CD4-positive, CD25-positive, alpha-beta regulatory T cell (primary cell): ENCODE results near the gene VSTM4. TPM values are rescaled to one million over a fixed set of nuclear protein-coding genes. Genes with fewer than 3 reads are reported as not detected.
A peak's percentile ranks its signal among the peaks of the same experiment; 100 is the strongest.

Experiments
- ATAC-seq, 2 donors: fragments of 150-1000 bp; cut with Tn5 transposase; one replicate each; pipeline ENCODE4 v1.10.0; 2021; ENCODE audit warnings: low read depth in 2 of 2, moderate number of reproducible peaks in 2 of 2, moderate library complexity in 1 of 2
- DNase-seq, 3 donors: peaks; one replicate each; pipeline versions ENCODE4 v3.0.0 to v3.0.0-alpha.2; 2012 to 2022; ENCODE audit warnings: mixed read lengths in 1 of 3
- H3K27ac ChIP-seq: one replicate; pipeline ENCODE4 v1.7.0; 2013; ENCODE audit warnings: mild to moderate bottlenecking, low read length; ENCODE audit not compliant: insufficient read depth, poor library complexity, severe bottlenecking
- H3K27me3 ChIP-seq: one replicate; pipeline ENCODE4 v1.7.0; 2013; ENCODE audit warnings: low read length; ENCODE audit not compliant: control insufficient read depth, insufficient read depth
- H3K36me3 ChIP-seq: one replicate; pipeline ENCODE4 v1.7.0; 2013; ENCODE audit warnings: mild to moderate bottlenecking, low read length, moderate library complexity; ENCODE audit not compliant: control insufficient read depth, insufficient read depth
- H3K4me1 ChIP-seq: 2 replicates; pipeline ENCODE4 v1.7.0; 2013; ENCODE audit warnings: mild to moderate bottlenecking, low read length; ENCODE audit not compliant: insufficient read depth, control insufficient read depth, poor library complexity, severe bottlenecking
- H3K4me3 ChIP-seq: one replicate; pipeline ENCODE4 v1.7.0; 2013; ENCODE audit warnings: low read depth, mild to moderate bottlenecking, low read length, moderate library complexity
- H3K9me3 ChIP-seq, 2 experiments: 1 replicate in 1 of 2; 2 replicates in 1 of 2; pipeline ENCODE4 v1.7.0; 2013; ENCODE audit warnings: low read length in 2 of 2, mild to moderate bottlenecking in 1 of 2, moderate library complexity in 1 of 2; ENCODE audit not compliant: control insufficient read depth in 2 of 2
- H3K27ac Mint-ChIP-seq, 3 donors: one replicate each; pipeline ENCODE4 v1.8.0; 2020 to 2022; ENCODE audit warnings: mild to moderate bottlenecking in 3 of 3, mixed read lengths in 3 of 3, moderate library complexity in 2 of 3
- H3K27me3 Mint-ChIP-seq: one replicate; pipeline ENCODE4 v1.8.0; 2022; ENCODE audit warnings: mild to moderate bottlenecking, mixed read lengths
- H3K36me3 Mint-ChIP-seq: one replicate; pipeline ENCODE4 v1.8.0; 2020; ENCODE audit warnings: mixed read lengths
- H3K4me1 Mint-ChIP-seq, 4 donors: one replicate each; pipeline ENCODE4 v1.8.0; 2020 to 2022; ENCODE audit warnings: mixed read lengths in 4 of 4, mild to moderate bottlenecking in 1 of 4
- H3K4me3 Mint-ChIP-seq, 4 donors: one replicate each; pipeline ENCODE4 v1.8.0; 2020 to 2022; ENCODE audit warnings: mild to moderate bottlenecking in 4 of 4, mixed read lengths in 4 of 4, moderate library complexity in 3 of 4
- H3K9me3 Mint-ChIP-seq, 7 donors: one replicate each; pipeline ENCODE4 v1.8.0; 2020 to 2022; ENCODE audit warnings: mixed read lengths in 7 of 7, mild to moderate bottlenecking in 3 of 7, moderate library complexity in 2 of 7
- polyA plus RNA-seq, 4 donors: library from polyadenylated mRNA; unstranded; fragments of 300-500 nt; fragmentation: Illumina TruSeq; gene quantifications; one replicate each; pipeline ENCODE4 v1.2.3, GENCODE V29; 2021
- total RNA-seq: library from RNA; stranded (reverse); gene quantifications from one replicate; pipeline ENCODE4 v1.2.3, GENCODE V29; 2022

The VSTM4 gene
- total and polyA plus RNA-seq, 5 donors from 2014 or later = 0.05 TPM; not detected in 4

DNA sequence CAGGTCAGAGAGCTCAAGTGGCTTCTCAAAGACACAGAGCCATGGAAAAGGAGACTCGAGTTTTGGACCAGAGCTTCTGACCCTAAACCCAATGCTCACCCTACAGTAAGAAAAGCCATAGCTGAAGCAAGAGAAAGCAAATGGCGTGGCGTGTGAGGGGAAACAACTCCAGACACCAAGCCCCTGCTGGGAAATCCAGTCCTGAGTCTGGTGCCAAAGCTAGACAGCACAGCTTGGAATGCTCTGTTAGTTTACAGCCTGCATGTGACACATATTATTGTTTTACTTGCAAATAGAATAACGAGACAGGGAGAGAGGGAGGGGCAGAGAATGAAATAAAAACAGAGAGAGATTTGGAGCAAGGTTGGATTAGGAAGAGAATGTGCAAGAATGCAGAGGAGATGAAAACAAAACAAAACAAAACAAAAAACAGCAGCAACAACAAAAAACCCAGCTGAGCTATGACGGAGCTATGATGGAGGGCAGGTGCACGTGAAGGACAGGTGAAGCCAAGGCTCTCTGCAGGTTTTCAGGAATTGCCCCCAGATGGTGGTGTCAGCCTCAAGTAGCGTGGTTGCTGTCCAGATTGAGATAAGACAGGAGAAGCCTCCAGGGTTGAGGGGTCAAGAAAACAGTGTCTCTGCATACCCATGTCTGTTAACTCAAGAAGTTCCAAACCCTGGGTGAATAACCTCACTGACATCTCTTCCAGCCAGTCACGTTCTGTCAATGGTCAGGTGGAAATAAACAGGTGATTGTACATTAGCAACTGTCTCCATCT, 105.9 kb downstream of the VSTM4 start:
- DNase-seq (no peak), ATAC-seq (no peak)
- no peaks in the 10 kb centered on the region for H3K4me1 Mint-ChIP-seq
- Histone ChIP-seq H3K27me3 (no peaks in the 10 kb centered on the region), H3K4me1 (no peaks in the 10 kb centered on the region), H3K27ac (no peak overlapping the region), H3K4me3 (no peak overlapping the region), H3K9me3 (no peaks in the 10 kb centered on the region), H3K36me3 (no peaks in the 10 kb centered on the region)
- H3K27me3 Mint-ChIP-seq = peaks cover 4% of the 10 kb centered on the region
- no peaks in the 10 kb centered on the region for H3K36me3 Mint-ChIP-seq
- no peak overlapping the region for H3K27ac Mint-ChIP-seq
- H3K4me3 Mint-ChIP-seq = no peak overlapping the region
- H3K9me3 Mint-ChIP-seq = peaks cover 0 to 2% (median 0%) of the 10 kb centered on the region in 7 donors

GRCh38 chr10:49008505-49009198, 106.7 kb downstream of the VSTM4 start:
- Mint-ChIP-seq H3K4me3 (no peak overlapping the region), H3K27ac (no peak overlapping the region), H3K4me1 (no peaks in the 10 kb centered on the region), H3K9me3 (peaks cover 0 to 2% (median 0%) of the 10 kb centered on the region in 7 donors), H3K27me3 (peaks cover 4% of the 10 kb centered on the region), H3K36me3 (no peaks in the 10 kb centered on the region)
- Histone ChIP-seq H3K4me3 (no peak overlapping the region), H3K4me1 (no peaks in the 10 kb centered on the region), H3K27ac (no peak overlapping the region), H3K9me3 (no peaks in the 10 kb centered on the region), H3K36me3 (no peaks in the 10 kb centered on the region), H3K27me3 (no peaks in the 10 kb centered on the region)
- no peak for ATAC-seq
- DNase-seq = no peak

DNA sequence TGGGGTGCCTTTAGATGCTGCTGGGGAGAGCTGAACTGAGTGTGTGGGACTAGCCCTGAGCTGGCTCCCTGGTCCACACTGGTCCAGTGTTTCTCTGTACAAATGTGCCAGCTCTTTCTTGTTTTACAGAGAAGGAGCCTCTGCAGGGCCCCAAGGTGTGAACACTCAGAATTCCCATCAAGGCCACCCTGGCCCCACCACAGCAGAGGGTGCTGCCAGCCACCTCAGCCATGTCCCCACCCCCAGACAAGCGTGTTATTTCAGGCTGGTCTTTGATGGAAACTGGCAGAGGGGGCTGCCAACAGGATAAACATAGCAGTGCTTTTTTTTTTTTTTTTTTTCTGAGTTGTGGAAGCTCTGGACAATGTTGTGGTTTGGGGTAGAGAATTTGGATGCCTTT, 107.2 kb downstream of the VSTM4 start:
- no peak overlapping the region for H3K4me3 Mint-ChIP-seq

GRCh38 chr10:49007129-49007528, 108.2 kb downstream of the VSTM4 start:
- H3K36me3 ChIP-seq = no peaks in the 10 kb centered on the region
- no peaks in the 10 kb centered on the region for H3K4me1 ChIP-seq
- Mint-ChIP-seq H3K36me3 (no peaks in the 10 kb centered on the region), H3K27me3 (peaks cover 4% of the 10 kb centered on the region), H3K9me3 (no peaks in the 10 kb centered on the region), H3K4me3 (no peak overlapping the region), H3K4me1 (no peaks in the 10 kb centered on the region), H3K27ac (no peak overlapping the region)
- DNase-seq (no peak), ATAC-seq (no peak)
- no peaks in the 10 kb centered on the region for H3K9me3 ChIP-seq
- no peaks in the 10 kb centered on the region for H3K27me3 ChIP-seq
- no peak overlapping the region for H3K4me3 ChIP-seq
- H3K27ac ChIP-seq = no peak overlapping the region

More for the DNA sequence above, 107.2 kb downstream of the VSTM4 start:
- ATAC-seq (no peak), DNase-seq (no peak)
- H3K4me1 ChIP-seq = no peaks in the 10 kb centered on the region
- H3K4me3 ChIP-seq = no peak overlapping the region
- H3K4me1 Mint-ChIP-seq = no peaks in the 10 kb centered on the region
- no peak overlapping the region for H3K27ac ChIP-seq
- H3K27ac Mint-ChIP-seq = no peak overlapping the region
- H3K36me3 ChIP-seq = no peaks in the 10 kb centered on the region
- no peaks in the 10 kb centered on the region for H3K9me3 ChIP-seq
- peaks cover 0 to 2% (median 0%) of the 10 kb centered on the region in 7 donors for H3K9me3 Mint-ChIP-seq
- H3K27me3 Mint-ChIP-seq = peaks cover 4% of the 10 kb centered on the region
- H3K27me3 ChIP-seq = no peaks in the 10 kb centered on the region
- H3K36me3 Mint-ChIP-seq = no peaks in the 10 kb centered on the region

GRCh38 chr10:49005270-49005669, 110.1 kb downstream of the VSTM4 start:
- no peaks in the 10 kb centered on the region for H3K36me3 Mint-ChIP-seq
- H3K4me3 Mint-ChIP-seq = no peak overlapping the region
- Histone ChIP-seq H3K9me3 (no peaks in the 10 kb centered on the region), H3K4me1 (no peaks in the 10 kb centered on the region), H3K27ac (no peak overlapping the region), H3K36me3 (no peaks in the 10 kb centered on the region), H3K27me3 (no peaks in the 10 kb centered on the region), H3K4me3 (no peak overlapping the region)
- DNase-seq (no peak), ATAC-seq (no peak)
- no peaks in the 10 kb centered on the region for H3K27me3 Mint-ChIP-seq
- H3K9me3 Mint-ChIP-seq = no peaks in the 10 kb centered on the region
- no peak overlapping the region for H3K27ac Mint-ChIP-seq
- no peaks in the 10 kb centered on the region for H3K4me1 Mint-ChIP-seq

- Histone ChIP-seq H3K36me3 (no peaks in the 10 kb centered on the region), H3K27ac (no peak overlapping the region), H3K4me3 (no peak overlapping the region), H3K9me3 (no peaks in the 10 kb centered on the region), H3K4me1 (no peaks in the 10 kb centered on the region), H3K27me3 (no peaks in the 10 kb centered on the region)
- no peaks in the 10 kb centered on the region for H3K4me1 Mint-ChIP-seq
- no peaks in the 10 kb centered on the region for H3K9me3 Mint-ChIP-seq
- ATAC-seq = no peak
- H3K36me3 Mint-ChIP-seq = no peaks in the 10 kb centered on the region
- DNase-seq = no peak
- H3K4me3 Mint-ChIP-seq = no peak overlapping the region
- no peak overlapping the region for H3K27ac Mint-ChIP-seq
- H3K27me3 Mint-ChIP-seq = no peaks in the 10 kb centered on the region
These were observed 113.3 kb downstream of the VSTM4 start for GRCh38 chr10:49001870-49002672.

GRCh38 chr10:49001402-49001801, 113.9 kb downstream of the VSTM4 start:
- no peaks in the 10 kb centered on the region for H3K36me3 Mint-ChIP-seq
- no peaks in the 10 kb centered on the region for H3K9me3 Mint-ChIP-seq
- Histone ChIP-seq H3K4me1 (no peaks in the 10 kb centered on the region), H3K27me3 (no peaks in the 10 kb centered on the region), H3K27ac (no peak overlapping the region), H3K36me3 (no peaks in the 10 kb centered on the region), H3K4me3 (no peak overlapping the region), H3K9me3 (no peaks in the 10 kb centered on the region)
- H3K4me3 Mint-ChIP-seq = no peak overlapping the region
- peak overlapping the region in 1 of 3 donors; percentile 44 for H3K27ac Mint-ChIP-seq
- DNase-seq (no peak), ATAC-seq (no peak)
- no peaks in the 10 kb centered on the region for H3K27me3 Mint-ChIP-seq
- H3K4me1 Mint-ChIP-seq = no peaks in the 10 kb centered on the region
